NCI-H187 treated with DMSO at 0.1 percent for 48 hours (cell line): ENCODE measurements around the gene MYLK4.

ENCODE experiments used
- DNase-seq: peaks from one replicate; lab custom pipeline; 2025; lab: John Stamatoyannopoulos, UW

The MYLK4 gene

DNA sequence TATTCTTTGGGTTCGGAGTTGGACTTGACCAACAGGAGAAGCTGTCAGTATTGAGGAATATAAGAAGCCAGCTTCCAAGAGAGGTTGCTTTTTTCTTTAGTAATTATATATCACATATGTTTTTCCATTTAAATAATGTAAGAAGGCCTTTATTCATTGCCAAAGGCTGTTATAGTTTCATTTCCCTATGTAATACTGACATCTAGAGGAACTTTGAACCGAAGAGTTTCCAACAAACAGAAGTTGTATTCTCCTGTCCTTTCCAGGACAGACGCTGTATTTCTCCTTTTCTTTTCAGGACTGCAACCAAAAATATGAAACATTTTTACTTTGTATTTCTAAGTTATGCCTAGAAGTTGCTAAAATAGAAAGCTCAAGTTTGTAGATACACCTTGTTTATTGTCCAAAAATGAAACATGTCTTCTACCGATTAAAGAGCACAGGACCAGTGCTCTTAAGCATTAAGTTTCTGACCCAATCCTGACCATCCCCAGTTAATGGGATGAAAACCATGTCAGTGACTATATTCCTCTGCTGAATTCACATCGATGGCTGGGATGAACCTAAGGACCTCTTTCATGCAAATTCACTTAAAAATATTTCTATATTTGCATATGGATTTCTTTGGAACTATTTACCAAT lies 55.1 kb downstream of the MYLK4 start:
- DNase-seq, result no peak

DNA sequence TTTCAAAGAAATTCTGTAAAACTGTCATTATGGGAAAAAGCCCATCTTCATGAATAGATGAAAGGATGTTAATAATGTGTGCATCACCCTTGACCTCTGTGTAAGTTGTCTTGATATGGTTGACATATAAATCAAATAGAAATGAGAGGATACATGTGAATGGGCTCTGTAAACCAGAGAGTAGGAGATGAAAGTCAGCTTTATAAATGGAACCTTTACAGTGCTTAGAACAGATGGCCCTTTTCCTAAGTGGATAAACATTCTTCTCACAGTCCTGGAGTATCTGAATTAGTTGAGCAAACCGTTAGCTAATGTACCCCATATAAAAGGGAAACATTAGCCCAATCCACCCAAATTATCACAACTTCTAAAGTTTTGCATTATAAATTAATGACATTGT lies 57.5 kb downstream of the MYLK4 start:
- no peak for DNase-seq

DNA sequence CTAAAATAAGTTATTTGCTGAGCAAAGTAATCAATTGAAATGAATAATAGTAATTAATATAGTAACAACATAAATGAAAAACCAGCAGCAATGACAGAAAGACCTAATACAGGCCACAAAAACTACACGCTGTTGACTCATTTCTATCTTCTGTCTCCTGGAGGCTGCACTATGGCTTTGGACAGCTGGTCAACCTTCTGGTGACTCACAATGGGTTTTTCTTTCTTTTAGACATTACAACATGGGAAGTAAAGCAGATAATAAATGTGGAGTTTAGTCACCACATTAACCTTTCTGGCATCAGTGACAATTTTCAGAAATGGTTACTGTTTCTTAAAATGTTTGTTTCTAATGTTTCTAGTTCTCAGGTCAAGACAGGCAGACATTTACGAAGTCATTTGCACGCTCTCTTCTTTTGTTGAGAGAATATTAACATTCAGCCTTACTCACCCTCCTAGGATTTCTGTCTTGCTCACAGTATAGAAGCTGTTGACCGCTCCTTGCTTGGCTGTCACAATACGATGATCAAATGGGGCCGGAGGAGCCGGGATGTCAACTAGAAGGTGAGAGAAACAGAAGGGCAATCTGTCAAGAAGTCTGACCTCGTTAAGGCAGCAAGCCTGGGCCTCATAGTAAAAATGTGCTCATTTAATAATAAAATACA lies 62.2 kb downstream of the MYLK4 start:
- no peak for DNase-seq

DNA sequence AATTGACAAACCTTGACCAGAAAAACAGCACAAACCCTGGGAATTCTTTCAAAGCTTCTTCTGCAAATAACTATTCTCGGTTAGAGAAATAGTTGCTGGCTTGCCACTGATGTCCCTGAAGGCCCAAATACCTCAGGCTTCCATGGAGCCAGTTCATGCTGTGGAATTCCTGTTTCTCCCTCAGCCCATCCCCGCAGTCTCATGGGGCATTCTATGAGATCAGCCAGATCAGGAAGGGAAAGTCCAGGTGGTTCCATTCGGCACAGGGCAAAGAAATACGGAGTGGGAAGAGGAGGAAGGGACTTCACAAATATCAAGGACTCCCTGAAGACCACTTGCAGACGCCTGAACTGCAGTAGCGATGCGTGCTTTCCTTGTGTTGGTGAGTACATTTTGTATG lies 63.3 kb downstream of the MYLK4 start:
- no peak for DNase-seq

DNA sequence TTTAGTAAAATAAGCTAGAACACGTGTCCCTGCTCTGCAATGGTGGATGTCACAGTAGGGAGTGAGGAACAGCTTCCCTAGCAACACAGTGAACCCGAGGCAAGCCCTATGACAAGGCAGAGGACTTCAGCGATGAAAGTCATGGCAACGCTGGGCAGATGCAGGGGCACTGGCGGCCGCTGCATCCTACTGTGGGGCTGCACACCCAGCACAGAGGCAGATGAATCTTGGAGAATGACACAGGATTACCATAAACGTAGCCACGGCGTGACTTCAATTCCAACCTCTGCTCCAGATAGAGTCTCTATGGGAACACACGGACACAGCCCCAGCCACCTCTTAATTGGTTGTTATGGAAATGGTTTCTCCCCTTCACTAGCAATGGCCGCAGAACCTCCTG lies 64.2 kb downstream of the MYLK4 start:
- DNase-seq, result no peak

DNA sequence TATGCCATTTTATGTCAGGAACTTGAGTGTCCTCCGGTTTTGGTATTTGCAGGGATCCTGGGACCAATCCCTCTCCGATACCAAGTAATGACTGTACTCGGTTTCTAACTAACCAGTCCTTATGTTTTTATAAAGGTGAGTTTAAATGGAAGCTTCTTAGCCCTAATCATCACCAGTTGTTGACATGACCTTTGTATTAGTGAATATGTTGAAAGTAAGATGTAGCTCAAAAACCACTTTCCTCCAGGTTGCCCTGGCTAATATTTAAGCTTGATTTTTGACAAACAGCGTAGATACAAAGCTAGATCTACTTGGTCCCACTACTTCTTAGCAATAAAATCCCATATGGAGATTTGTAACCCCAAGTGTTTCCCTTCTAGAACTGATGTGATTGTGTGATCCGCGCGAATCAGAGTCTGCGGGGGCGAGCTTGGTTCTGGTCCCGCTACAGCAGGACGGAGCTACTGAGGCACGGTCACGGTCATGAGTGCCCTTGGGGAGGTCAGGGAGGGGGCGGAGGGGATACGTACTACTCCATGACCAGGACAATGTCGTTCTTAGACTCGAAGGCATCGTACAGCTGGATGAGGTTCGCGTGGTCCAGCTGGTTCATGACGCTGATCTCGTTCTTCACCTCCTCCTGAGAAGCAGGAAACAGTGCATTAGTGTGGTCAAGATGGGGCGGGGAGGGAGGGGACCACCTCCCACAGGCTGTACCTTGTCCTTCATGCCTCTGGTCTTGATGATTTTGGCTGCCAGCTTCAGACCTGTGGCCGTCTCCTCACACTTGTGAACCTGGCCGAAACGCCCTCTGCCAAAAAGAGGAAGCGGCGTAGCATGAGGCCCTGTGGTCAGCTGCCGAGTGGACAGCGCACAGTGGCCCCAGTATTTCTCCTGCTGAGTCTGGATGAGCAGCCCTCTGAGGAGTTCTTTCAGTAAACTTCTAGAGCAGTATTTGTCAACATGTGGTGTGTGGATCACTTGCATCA lies 65.7 kb downstream of the MYLK4 start:
- DNase-seq, result no peak

DNA sequence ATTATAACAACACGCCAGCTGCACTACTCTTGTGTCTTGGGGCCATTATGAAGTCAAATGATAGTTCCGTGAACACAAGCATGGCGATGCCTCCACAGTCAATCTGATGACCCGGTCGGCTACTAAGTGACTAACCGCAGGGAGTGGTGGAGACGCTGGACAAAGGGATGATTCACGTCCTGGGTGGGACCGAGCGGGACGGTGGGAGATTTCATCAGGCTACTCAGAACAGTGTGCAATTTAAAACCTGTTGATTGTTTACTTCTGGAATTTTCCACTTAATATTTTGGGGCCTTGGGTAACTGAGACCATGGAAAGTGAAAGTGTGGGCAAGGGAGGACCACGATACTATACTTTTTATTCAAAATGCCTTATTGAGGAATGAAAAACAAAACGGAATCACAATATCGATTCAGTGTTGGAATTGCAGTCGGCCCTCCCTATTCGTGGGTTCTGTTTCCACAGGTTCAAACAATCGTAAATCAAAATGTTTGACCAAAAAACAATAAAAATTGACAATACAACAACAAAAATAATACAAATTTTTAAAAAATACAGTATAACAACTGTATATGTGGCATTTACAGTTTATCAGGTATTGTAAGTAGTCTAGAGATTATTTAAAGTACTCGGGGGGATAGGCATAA lies 66.5 kb downstream of the MYLK4 start:
- DNase-seq, result no peak

DNA sequence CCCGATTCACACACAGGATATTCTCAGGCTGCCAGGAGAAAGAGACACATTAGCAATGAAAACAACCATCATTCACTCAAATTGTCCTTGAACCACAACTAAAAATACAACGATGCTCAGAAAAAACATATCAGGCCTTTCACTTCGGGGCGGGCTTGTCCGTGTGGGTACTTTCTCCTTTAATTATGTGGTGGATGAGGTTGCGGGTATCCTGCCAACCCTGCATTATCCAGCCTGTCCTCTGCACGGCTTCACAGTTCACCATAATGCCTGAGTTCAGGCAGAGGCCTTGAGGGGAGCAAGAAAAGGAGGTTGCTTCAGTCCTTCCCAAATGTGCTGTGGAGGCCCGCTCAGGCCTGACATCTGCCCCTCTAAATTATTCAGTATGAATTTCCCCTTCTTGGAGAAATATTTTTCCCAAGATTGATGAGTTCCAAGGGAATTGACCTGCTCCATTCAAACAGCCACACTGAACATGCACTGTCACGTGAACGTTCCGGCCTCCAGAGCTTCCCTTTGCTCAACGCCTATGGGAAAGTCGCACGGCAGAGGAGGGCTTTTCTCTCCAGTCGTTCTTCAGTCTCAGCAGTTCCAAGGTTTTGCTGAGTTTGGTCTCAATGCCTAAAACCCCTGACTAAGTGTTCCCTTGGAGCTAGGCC lies 70.3 kb downstream of the MYLK4 start:
- DNase-seq, result no peak

DNA sequence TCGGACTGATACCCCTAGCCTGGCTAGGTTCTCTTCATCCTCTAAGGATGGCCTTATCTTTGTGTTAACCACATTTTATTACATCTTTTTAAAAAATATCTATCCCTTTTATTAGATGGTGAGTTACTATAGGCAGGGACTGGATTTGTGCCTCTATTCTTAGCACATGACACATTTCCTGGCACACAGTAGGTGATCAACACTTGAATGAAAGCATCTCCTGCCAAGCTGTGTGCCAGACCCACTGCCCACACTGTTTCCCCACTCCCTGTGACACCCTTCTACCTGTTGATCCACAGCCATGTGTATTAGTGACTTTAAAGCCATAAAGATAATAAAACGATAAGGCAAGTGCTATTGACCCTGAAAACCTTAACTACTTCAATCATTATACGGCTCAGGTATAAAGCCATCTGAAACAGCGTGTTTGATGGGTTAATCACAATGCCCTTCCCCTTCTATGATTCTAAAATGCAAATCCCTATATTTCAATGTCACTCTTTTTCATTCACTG lies 73.6 kb downstream of the MYLK4 start:
- no peak for DNase-seq

DNA sequence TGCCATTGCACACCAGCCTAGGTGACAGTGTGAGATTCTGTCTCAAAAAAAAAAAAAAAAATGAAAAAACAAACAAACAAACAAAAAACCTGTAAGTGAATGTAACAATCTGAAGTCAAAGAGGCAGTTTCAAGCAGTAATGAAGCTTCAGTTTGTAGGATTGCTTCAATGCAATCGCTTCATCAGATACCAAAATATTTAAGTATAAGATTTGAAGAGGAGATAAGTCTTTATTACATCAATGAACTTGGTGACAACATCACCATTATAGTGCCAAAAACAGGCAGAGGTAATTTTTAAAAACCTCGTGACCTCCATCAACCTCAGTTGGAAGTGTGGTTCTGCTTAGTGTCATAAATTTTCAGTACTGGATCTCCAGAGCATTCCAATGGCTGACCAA lies 74.7 kb downstream of the MYLK4 start:
- DNase-seq, result no peak

DNA sequence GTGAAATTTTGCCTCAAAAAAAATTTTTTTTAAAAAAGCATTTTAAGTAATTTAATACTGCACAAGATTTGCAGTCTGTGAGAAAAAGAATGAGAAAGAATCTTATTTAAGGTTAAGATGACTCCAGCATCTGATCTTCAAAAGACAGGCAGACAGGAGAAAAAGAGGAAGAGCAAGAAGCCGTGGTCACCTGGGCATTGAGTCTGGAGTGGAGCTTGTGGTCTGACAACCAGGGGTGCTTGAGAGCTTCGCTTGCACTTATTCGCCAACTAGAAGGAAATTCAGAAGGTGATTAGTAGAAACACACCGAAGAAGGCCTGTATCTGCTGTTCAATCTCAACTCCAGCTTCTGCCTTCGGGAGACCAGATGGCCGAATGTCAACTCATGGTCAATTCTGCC lies 75.9 kb downstream of the MYLK4 start:
- DNase-seq, result no peak

DNA sequence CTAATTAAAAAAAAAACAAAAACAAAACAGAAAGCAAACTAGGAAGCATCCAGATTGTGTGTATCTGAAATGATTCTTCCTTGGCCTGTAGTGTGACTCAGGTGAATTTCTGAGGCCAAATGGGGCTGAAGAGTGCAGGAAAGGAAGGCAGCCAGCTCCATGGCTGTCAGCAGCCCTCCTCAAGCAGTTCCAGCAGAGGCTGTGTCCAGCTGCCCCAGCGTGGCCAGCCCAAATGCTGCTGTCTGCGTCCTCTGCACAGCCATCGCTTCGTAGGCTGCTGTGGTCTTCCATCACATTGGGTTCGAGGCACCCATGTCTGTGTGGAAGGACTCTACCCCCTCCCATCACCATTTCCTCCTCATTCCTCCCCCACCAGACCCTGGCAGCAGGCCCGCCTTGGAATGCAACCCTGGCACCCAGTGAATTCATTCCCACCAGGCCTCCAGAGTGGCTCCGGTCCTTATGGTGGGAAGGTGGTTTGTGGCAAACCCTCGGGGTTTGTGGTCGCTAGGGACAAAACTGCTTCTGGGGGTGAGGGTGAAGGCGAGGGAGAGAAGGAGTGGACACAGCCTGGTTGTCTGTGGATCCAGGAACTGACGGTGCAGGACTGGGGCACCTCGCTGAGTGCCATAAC lies 81.5 kb downstream of the MYLK4 start:
- no peak for DNase-seq

DNA sequence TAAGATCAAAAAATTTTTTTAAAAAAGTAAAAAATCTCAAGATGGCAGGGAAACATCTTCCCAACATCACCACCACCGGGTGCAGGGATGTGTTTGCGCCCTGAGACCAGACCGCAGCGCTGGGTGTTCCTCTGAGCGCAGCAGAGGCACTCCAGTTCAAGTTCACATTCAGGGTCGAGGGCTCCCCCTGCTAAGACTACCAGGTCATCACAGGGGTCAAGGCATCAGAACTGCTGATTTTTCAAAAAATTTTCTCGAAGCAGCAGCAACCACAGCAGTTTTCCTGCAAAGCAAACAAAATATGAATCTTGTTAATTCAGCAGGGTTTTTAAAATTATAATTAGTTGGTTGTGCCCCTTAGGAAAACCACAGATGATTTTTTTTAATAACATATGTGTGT lies 83.1 kb downstream of the MYLK4 start:
- no peak for DNase-seq

DNA sequence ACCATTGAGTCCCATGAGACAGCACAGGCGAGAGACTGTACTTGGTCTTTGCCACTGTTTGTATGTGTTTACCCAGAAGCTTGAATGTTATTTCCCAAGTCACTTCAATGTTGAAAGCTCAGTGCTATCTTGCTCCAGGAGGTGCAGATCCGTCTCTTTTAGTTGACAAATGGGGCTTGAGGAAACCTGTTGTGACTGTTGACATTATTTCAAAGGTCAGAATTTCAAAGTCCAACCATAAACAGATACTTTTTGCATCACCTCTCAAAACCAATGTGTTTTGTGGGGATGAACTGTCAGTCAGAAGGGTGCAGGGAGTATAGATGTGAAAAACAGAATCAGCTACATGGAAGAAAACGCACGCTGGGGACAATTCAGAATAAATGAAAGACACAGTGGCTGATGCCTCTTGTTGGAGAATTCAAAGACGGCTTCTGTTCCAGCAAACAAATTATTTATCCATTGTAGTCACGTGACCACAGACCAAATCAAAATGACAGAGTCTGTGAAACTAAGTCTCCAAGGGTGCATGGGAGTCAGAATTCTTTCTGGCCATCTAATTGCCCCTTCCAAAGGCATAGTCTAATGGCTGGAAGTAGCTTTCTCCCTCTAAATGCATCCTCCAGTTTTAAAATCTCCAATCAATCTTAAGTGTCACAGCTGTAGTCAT lies 83.7 kb downstream of the MYLK4 start:
- DNase-seq, result no peak

DNA sequence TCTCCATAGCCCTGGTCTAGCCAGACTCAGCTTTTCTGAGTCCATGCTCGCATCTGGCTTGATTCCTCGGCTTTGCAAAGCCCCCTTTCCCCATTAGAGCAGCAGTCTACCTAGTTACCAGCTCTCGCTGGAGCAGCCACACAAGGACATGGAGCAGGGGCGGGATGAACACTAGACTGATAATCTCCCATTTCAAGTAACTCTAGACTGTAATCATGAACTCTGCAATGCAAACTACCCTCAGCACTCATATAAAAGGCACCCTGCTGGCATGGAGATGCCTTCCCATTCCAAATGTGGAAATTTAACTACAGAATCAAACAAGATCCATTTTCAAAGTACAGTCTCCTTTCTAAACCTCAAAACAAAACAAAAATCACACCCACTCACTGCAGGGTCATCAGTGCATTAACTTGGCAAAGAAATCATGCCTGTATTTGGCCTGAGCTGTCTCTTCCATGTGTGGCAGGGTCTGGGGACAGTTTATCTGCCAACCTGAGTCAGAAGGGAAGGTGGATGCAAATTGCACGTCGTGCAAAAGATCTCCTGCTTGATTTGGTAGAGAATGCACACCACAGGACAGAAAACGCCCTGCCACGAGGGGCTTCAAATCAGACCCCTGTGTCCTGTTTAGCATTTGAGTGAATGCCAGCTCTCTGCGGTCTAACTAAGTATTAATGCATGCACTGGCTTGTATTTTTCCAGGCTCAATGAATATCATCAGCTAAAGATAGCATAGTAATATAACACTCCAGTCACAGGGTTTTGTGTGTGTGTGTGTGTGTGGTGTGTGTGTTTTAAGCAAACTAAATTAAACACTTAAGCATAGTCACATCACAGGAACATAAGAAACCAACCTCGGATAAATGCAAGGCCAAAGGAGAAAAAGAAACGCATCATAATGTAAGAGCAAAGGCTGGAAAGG lies 85.3 kb downstream of the MYLK4 start:
- peak; percentile 25 for DNase-seq

DNA sequence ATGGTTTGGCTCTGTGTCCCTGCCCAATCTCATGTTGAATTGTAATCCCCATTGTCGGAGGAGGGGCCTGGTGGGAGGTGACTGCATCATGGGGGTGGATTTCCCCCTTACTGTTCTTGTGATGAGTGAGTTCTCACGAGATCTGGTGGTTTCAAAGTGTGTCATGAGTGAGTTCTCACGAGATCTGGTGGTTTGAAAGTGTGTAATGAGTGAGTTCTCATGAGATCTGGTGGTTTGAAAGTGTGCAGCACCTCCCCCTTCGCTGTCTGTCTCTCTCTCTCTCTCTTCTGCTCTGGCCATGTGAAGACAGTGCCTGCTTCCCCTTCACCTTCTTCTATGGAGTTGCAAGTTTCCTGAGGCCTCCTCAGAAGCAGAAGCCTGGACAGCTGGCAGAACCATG lies 87.6 kb downstream of the MYLK4 start:
- DNase-seq, result no peak

DNA sequence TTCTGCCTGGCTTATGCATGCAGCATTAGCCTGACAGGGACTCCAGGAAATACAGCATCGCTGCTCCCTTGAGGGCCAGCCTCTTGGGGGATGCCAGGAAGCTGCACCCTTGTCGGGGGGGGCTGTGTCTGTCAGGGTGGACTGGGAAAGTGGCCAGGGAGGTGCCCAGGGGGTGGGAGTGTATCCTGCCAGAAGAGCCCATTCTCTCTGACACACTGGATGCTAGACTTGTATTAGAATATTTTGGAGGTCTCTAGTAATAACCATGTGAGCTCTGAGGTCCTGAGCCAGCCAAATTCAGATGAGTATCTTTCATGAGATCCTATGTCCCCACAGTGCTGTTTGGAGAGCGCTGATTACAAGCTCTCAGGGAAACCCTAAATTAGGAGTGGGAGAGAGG lies 89.1 kb downstream of the MYLK4 start:
- no peak for DNase-seq

DNA sequence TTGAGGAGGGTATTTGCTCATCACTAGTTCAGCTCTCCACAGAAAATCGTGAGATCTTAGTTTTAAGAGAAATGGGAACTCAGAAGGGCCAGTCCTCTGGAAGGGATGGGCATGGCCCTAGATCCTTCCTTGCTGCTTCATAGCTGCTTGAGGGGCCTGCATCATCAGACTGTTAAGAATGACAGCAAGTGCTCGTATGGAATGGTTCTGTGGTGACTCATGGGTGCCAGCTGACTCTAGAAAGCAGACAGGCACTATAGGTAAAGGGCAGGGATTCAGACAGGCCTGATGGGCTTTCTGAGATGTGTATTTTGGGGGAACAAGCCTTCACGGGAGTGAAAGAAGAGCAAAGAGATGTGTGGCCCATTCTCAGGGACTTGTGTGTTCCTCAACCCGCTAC lies 90.8 kb downstream of the MYLK4 start:
- no peak for DNase-seq

DNA sequence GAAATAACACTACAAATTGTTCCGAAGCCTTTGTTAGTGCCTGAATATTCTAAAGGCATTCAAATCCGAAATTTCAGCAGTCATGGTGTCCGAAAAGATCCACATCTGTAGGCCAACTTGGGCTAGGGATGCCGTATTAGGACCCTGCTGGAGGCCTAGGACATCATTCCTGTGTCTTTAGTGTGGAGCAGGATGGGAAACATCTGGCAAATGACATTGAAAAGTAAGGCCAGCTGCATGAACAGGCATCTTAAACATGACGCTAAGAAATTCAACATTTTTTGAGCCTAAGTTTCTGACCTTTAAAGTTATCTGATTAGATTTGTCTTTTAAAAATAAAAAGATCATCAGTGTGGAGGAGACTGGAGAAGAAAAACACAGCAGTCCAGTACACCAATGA lies 91.3 kb downstream of the MYLK4 start:
- no peak for DNase-seq

DNA sequence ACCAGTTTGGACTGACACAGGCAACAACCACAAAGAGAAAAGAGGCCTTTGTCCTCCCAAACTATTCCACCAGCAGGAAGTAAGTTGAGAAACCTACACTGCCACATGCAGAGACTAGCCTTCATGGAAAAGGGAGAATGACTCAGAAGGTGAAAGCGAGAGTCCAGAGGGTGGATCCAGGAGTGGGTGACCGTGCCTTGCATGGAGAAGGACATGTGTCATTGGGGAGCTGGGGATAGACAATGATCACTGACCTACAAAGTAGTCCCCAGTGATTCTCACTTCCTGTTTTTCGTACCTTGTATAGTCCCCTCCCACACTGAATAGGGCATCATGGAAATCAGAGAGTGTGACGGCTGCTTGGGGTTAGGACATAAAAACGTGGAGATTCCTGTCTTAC lies 91.9 kb downstream of the MYLK4 start:
- DNase-seq, result no peak
